ENCODE measurements around the gene ANO6.

GRCh38 chr12:45339035-45339434, 123.1 kb downstream of the ANO6 start:
- no peak for TF ChIP-seq CTCF (IDR thresholded peaks at IDR 0.05)
- TF ChIP-seq POLR2A (IDR thresholded peaks at IDR 0.05), result no peak
